Measurements from ENCODE around the gene RALGAPA2. TPM values are rescaled to one million over a fixed set of nuclear protein-coding genes. Genes with fewer than 3 reads are reported as not detected.

Gene RALGAPA2
- total RNA-seq, 3 donors from 2014 or later = 34.6 to 74.1 (median 46.0) TPM

- intact Hi-C loops (cut with DNase I; ENCODE audit: low total_unique reads) = no loop called here
- TF ChIP-seq POLR2AphosphoS5 (IDR thresholded peaks at IDR 0.05) (no peak), CTCF (IDR thresholded peaks at IDR 0.05) (no peak), POLR2A (IDR thresholded peaks at IDR 0.05) (no peak)
- Histone ChIP-seq H3K4me1 (no peaks in the 10 kb centered on the region), H3K9me3 (no peaks in the 10 kb centered on the region), H3K27ac (no peak overlapping the region), H3K4me3 (no peak overlapping the region), H3K36me3 (no peaks in the 10 kb centered on the region), H3K27me3 (no peaks in the 10 kb centered on the region)
- DNase-seq (ENCODE audit: low spot score in 2 of 2) = no peak
These were observed 48.6 kb downstream of the RALGAPA2 start for GRCh38 chr20:20663841-20664240.

- intact Hi-C loops (cut with DNase I; ENCODE audit: low total_unique reads) = no loop called here
- no peaks in the 10 kb centered on the region for H3K36me3 ChIP-seq
- no peaks in the 10 kb centered on the region for H3K27me3 ChIP-seq
- no peak for TF ChIP-seq CTCF (IDR thresholded peaks at IDR 0.05)
- no peak for TF ChIP-seq POLR2A (IDR thresholded peaks at IDR 0.05)
- no peak for TF ChIP-seq POLR2AphosphoS5 (IDR thresholded peaks at IDR 0.05)
- no peak overlapping the region for H3K4me3 ChIP-seq
- no peaks in the 10 kb centered on the region for H3K9me3 ChIP-seq
- H3K27ac ChIP-seq = no peak overlapping the region
- DNase-seq (ENCODE audit: low spot score in 2 of 2) = no peak
- H3K4me1 ChIP-seq = no peaks in the 10 kb centered on the region
These were observed 53.5 kb downstream of the RALGAPA2 start for GRCh38 chr20:20658871-20659431.

GRCh38 chr20:20658123-20658522 lies 54.3 kb downstream of the RALGAPA2 start:
- Histone ChIP-seq H3K27me3 (no peaks in the 10 kb centered on the region), H3K27ac (no peak overlapping the region), H3K36me3 (no peaks in the 10 kb centered on the region), H3K4me1 (no peaks in the 10 kb centered on the region), H3K9me3 (no peaks in the 10 kb centered on the region), H3K4me3 (no peak overlapping the region)
- DNase-seq (ENCODE audit: low spot score in 2 of 2) = no peak
- TF ChIP-seq CTCF (IDR thresholded peaks at IDR 0.05) = no peak
- TF ChIP-seq POLR2AphosphoS5 (IDR thresholded peaks at IDR 0.05) = no peak
- no peak for TF ChIP-seq POLR2A (IDR thresholded peaks at IDR 0.05)
- intact Hi-C loops (cut with DNase I; ENCODE audit: low total_unique reads) = no loop called here

- no peaks in the 10 kb centered on the region for H3K9me3 ChIP-seq
- no peaks in the 10 kb centered on the region for H3K4me1 ChIP-seq
- H3K27me3 ChIP-seq = no peaks in the 10 kb centered on the region
- no peak overlapping the region for H3K4me3 ChIP-seq
- TF ChIP-seq POLR2AphosphoS5 (IDR thresholded peaks at IDR 0.05) (no peak), CTCF (IDR thresholded peaks at IDR 0.05) (no peak), POLR2A (IDR thresholded peaks at IDR 0.05) (no peak)
- H3K27ac ChIP-seq = no peak overlapping the region
- H3K36me3 ChIP-seq = no peaks in the 10 kb centered on the region
- no peak for DNase-seq (ENCODE audit: low spot score in 2 of 2)
- intact Hi-C loops (cut with DNase I; ENCODE audit: low total_unique reads) = no loop called here
These were observed 55.4 kb downstream of the RALGAPA2 start for GRCh38 chr20:20657092-20657491.

- no peak for DNase-seq (ENCODE audit: low spot score in 2 of 2)
- TF ChIP-seq CTCF (IDR thresholded peaks at IDR 0.05) = no peak
- TF ChIP-seq POLR2A (IDR thresholded peaks at IDR 0.05) = no peak
- no peak for TF ChIP-seq POLR2AphosphoS5 (IDR thresholded peaks at IDR 0.05)
- H3K27me3 ChIP-seq = no peaks in the 10 kb centered on the region
- no peaks in the 10 kb centered on the region for H3K4me1 ChIP-seq
- H3K4me3 ChIP-seq = no peak overlapping the region
- intact Hi-C loops (cut with DNase I; ENCODE audit: low total_unique reads) = no loop called here
- no peaks in the 10 kb centered on the region for H3K36me3 ChIP-seq
- H3K9me3 ChIP-seq = no peaks in the 10 kb centered on the region
- H3K27ac ChIP-seq = no peak overlapping the region
These were observed 56.6 kb downstream of the RALGAPA2 start for GRCh38 chr20:20655883-20656282.

All from breast epithelium (tissue), 4 donors.